ENCODE results near the gene MAB21L4.

DNA sequence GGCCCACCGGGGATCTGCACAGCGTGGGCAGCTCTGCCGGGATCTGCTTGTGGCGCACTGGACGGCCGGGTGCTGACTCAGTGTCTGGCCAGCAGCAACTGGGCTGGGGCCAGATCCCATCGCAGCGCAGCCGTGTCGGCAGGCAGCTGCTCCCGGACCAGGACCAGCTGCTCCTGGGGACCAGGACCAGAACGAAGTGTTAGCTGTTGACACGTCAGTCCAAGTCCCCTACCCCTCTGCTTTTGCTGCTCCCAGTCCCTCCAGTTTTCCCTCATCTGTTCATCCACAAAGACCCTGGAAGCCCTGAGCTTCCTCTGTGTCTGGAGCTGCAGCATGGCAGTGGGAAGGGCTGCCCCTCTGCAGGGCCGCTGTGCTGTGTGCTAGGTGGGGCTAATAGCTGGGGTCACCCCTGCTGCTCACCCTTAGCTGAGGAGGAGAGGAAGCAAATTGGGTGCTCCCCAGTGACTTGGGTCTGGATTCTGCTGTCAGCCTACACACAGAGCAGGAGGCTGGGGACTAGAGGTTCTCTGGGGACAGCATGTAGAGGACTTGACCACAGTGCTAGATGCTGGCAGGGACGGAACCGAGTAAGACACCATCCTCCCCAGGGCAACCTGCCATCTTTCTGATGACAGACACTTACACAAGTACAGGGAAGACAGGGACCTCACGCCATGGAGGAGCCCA lies 59.0 kb downstream of the MAB21L4 start:
- TF ChIP-seq EP300 (IDR thresholded peaks at IDR 0.05) (no peak), POLR2AphosphoS5 (IDR thresholded peaks at IDR 0.05) (no peak)

Measured in esophagus muscularis mucosa (tissue), 3 donors.